HCT116 (cell line): Measurements from ENCODE around the gene EEF1A2. TPM values are rescaled to one million over a fixed set of nuclear protein-coding genes. Genes with fewer than 3 reads are reported as not detected.
A peak's percentile ranks its signal among the peaks of the same experiment; 100 is the strongest.

Source experiments
- ATAC-seq: fragments of 200-7000 bp; cut with Tn5 transposase; 2 replicates; pipeline ENCODE4 v1.9.1; 2020; ENCODE audit warnings: mild to moderate bottlenecking, moderate library complexity
- BruUV-seq: library from RNA; stranded (reverse); fragments of 400-500 nt; replicated peaks from 2 replicates; lab custom pipeline; 2021; lab: Mats Ljungman, UMichigan
- CTCF ChIA-PET: fragments of 300-600 bp; sonication (Branson Sonifier 250); formaldehyde crosslinking; loops from one replicate; lab custom pipeline; 2021; ENCODE audit warnings: antibody characterized with exemption; lab: Charles Lee
- POLR2A ChIA-PET: fragments of 300-600, 350-600 bp; sonication (Branson Sonifier 250); formaldehyde crosslinking; loops from one replicate; lab custom pipeline; 2021; ENCODE audit warnings: antibody characterized with exemption; lab: Charles Lee
- RAD21 ChIA-PET, 2 experiments: fragments of 300-600 bp; sonication (Branson Sonifier 250); formaldehyde crosslinking; loops; one replicate each; lab custom pipeline; 2023; ENCODE audit warnings: low total read pairs in 2 of 2; ENCODE audit not compliant: uncharacterized antibody in 2 of 2, unreplicated experiment in 2 of 2, low non-redundant PET in 1 of 2; lab: Charles Lee
- DNase-seq: peaks from one replicate; pipeline ENCODE4 v3.0.0-alpha.2; 2010; ENCODE audit warnings: low read depth, low spot score
- H2AFZ ChIP-seq: fragments of 200-600 bp; shearing (Covaris generic), sonication (generic); 2 replicates; pipeline ENCODE4 v1.6.1; 2017; ENCODE audit warnings: low read depth, mixed run types, mixed read lengths, antibody characterized with exemption, low read length; ENCODE audit not compliant: poor library complexity, severe bottlenecking
- H3K27ac ChIP-seq: 2 replicates; pipeline ENCODE4 v1.5.1; 2012; ENCODE audit warnings: low read depth, low read length
- H3K27me3 ChIP-seq: fragments of 200-600 bp; sonication (generic); 2 replicates; pipeline ENCODE4 v1.6.1; 2016; ENCODE audit warnings: mixed run types, low read length, mixed read lengths; ENCODE audit not compliant: insufficient read depth
- H3K36me3 ChIP-seq, 2 experiments: fragments of 200-500 bp in 1 of 2; fragments of 200-600 bp in 1 of 2; sonication (Bioruptor generic) in 1 of 2; sonication (generic) in 1 of 2; 2 replicates each; pipeline versions ENCODE4 v1.5.1 to v1.6.1; 2014 to 2016; ENCODE audit warnings: low read length in 2 of 2, inconsistent platforms in 1 of 2, mixed read lengths in 1 of 2, mixed run types in 1 of 2; ENCODE audit not compliant: insufficient read depth in 2 of 2, control insufficient read depth in 1 of 2
- H3K4me1 ChIP-seq, 2 experiments: fragments of 200-600 bp in 1 of 2; sonication (generic) in 1 of 2; 2 replicates each; pipeline versions ENCODE4 v1.5.1 to v1.6.1; 2012 to 2017; ENCODE audit warnings: low read length in 2 of 2, inconsistent platforms in 1 of 2, mild to moderate bottlenecking in 1 of 2, mixed read lengths in 1 of 2, mixed run types in 1 of 2, moderate library complexity in 1 of 2; ENCODE audit not compliant: insufficient read depth in 2 of 2, control insufficient read depth in 1 of 2
- H3K4me2 ChIP-seq: fragments of 200-600 bp; sonication (generic); 2 replicates; pipeline ENCODE4 v1.6.1; 2017; ENCODE audit warnings: mixed run types, low read length, mixed read lengths
- H3K4me3 ChIP-seq, 2 experiments: fragments of 200-600 bp in 1 of 2; sonication (generic) in 1 of 2; replicated peaks in 1 of 2; 2 replicates each; pipeline ENCODE4 v1.5.1; 2011 to 2016; ENCODE audit warnings: low read length in 2 of 2, control low read depth in 1 of 2, low read depth in 1 of 2, mild to moderate bottlenecking in 1 of 2, mixed read lengths in 1 of 2, mixed run types in 1 of 2
- H3K79me2 ChIP-seq: fragments of 200-600 bp; sonication (generic); 2 replicates; pipeline ENCODE4 v1.6.1; 2017; ENCODE audit warnings: mild to moderate bottlenecking, mixed run types, low read length, moderate library complexity, mixed read lengths; ENCODE audit not compliant: insufficient read depth
- H3K9ac ChIP-seq: fragments of 200-600 bp; sonication (generic); 2 replicates; pipeline ENCODE4 v1.6.1; 2016; ENCODE audit warnings: low read length, mixed read lengths
- H3K9me2 ChIP-seq: fragments of 200-600 bp; sonication (generic), shearing (Covaris generic); 2 replicates; pipeline ENCODE4 v1.6.1; 2017; ENCODE audit warnings: mixed run types, mild to moderate bottlenecking, moderate library complexity; ENCODE audit not compliant: insufficient read depth
- H3K9me3 ChIP-seq, 2 experiments: fragments of 200-500 bp in 1 of 2; fragments of 200-600 bp in 1 of 2; sonication (Bioruptor generic) in 1 of 2; sonication (generic) in 1 of 2; 2 replicates each; pipeline ENCODE4 v1.6.1; 2014 to 2017; ENCODE audit warnings: low read length in 2 of 2, mixed read lengths in 2 of 2, inconsistent platforms in 1 of 2, low read depth in 1 of 2, mild to moderate bottlenecking in 1 of 2, mixed run types in 1 of 2, moderate library complexity in 1 of 2; ENCODE audit not compliant: control insufficient read depth in 1 of 2, insufficient read depth in 1 of 2
- H4K20me1 ChIP-seq: fragments of 200-600 bp; sonication (generic), shearing (Covaris generic); 2 replicates; pipeline ENCODE4 v1.6.1; 2017; ENCODE audit warnings: mixed run types, mild to moderate bottlenecking, moderate library complexity; ENCODE audit not compliant: insufficient read depth
- CEBPB ChIP-seq: IDR thresholded peaks from 2 replicates; pipeline ENCODE4 v1.6.1; 2012; ENCODE audit warnings: low read depth
- EZH2 ChIP-seq: fragments of 200-600 bp; sonication (generic); IDR thresholded peaks from 2 replicates; pipeline ENCODE4 v1.6.1; 2017; ENCODE audit warnings: antibody characterized with exemption, mixed run types
- POLR2AphosphoS5 ChIP-seq: IDR thresholded peaks from 2 replicates; pipeline ENCODE4 v1.6.1; 2011; ENCODE audit warnings: mild to moderate bottlenecking, low read depth, low read length, moderate library complexity
- RAD21 ChIP-seq: IDR thresholded peaks from 2 replicates; pipeline ENCODE4 v1.6.1; 2012; ENCODE audit warnings: low read depth, mild to moderate bottlenecking
- SIN3A ChIP-seq: IDR thresholded peaks from 2 replicates; pipeline ENCODE4 v1.6.1; 2012; ENCODE audit warnings: low read depth
- SP1 ChIP-seq: IDR thresholded peaks from 2 replicates; pipeline ENCODE4 v1.6.1; 2012; ENCODE audit warnings: low read depth
- intact Hi-C: fragments of 100-400 bp; cut with micrococcal nuclease; formaldehyde crosslinking; loops from 2 replicates; pipeline ENCODE4 v1.10.0; 2022
- total RNA-seq: library from RNA; stranded (reverse); gene quantifications from one replicate; pipeline ENCODE4 v1.2.1, GENCODE V29; 2021; ENCODE audit not compliant: unreplicated experiment
- TF ChIP-seq, protein P1 (sequence below): IDR thresholded peaks from 2 replicates; pipeline ENCODE4 v1.6.1; 2011; ENCODE audit warnings: mild to moderate bottlenecking, low read length, moderate library complexity; ENCODE audit not compliant: insufficient replicate concordance; ENCODE audit errors: extremely low read depth
- TF ChIP-seq, protein P2 (sequence below): IDR thresholded peaks from 2 replicates; pipeline ENCODE4 v1.6.1; 2012
- TF ChIP-seq, protein P3 (sequence below): IDR thresholded peaks from 2 replicates; pipeline ENCODE4 v1.6.1; 2012

The EEF1A2 gene
- total RNA-seq, 1 experiment from 2014 or later, result 454 TPM

DNA sequence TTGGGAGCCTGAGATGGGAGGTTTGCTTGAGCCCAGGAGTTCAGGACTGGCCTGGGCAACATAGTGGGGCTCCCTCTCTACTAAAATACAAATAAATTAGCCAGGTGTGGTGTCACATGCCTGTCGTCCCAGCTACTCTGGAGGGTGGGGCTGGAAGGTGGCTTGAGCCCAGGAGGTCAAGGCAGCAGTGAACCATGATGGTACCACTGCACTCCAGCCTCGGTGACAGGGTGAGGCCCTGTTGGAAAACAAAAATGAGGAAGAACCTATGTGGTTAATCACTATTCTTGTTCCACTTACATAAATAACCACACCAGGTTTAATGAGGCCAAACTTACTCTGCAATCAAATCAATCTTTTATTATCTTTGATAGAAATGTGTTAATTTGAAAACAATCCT is 27.1 kb upstream of the EEF1A2 start:
- RAD21 ChIA-PET, result no interaction called here
- Histone ChIP-seq H3K36me3 (peaks cover 6 to 24% of the 10 kb centered on the region in 2 experiments), H4K20me1 (no peaks in the 10 kb centered on the region), H2AFZ (no peak overlapping the region), H3K9ac (no peak overlapping the region), H3K79me2 (peaks cover 20% of the 10 kb centered on the region), H3K9me3 (peaks cover 5 to 7% of the 10 kb centered on the region in 2 experiments; a peak in 2 of 4 replicates), H3K27me3 (no peaks in the 10 kb centered on the region), H3K9me2 (no peaks in the 10 kb centered on the region), H3K27ac (no peak overlapping the region), H3K4me2 (no peak overlapping the region), H3K4me1 (peaks cover 8 to 33% of the 10 kb centered on the region in 2 experiments; a peak in 3 of 4 replicates), H3K4me3 (no peak overlapping the region)
- CTCF ChIA-PET, result no interaction called here
- DNase-seq (no peak), ATAC-seq (peak; percentile 13)
- TF ChIP-seq CEBPB, result no peak
- TF ChIP-seq EZH2, result no peak
- peak; percentile 51; the same call in 1 of the 2 replicates for TF ChIP-seq POLR2AphosphoS5
- POLR2A ChIA-PET, result interaction anchor here (0.8 kb wide), 1 partner anchor 29 kb away, joined by 3 read pairs; no protein-coding TSS in a partner anchor
- intact Hi-C loops, result no loop called here
- BruUV-seq, result no TSS peak

DNA sequence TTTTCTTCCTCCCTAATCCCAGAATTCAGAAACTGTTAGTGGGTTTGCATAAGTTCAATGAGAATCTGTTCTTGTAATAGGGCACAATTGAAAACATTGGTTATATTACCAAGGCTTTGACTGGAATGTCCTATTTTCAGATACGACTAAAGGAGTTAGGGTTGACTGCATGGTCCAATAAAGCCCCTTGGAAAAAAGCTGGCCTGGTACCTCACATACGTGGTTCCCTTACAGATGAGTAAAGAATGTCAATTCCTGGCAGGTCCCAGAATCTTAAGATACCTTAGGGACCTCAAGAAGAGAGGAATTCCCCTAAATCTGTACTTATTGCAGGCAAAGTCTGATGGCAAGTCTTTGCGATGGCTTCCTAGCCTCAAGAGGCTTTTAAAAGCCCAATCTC is 26.3 kb upstream of the EEF1A2 start:
- RAD21 ChIA-PET, result no interaction called here
- Histone ChIP-seq H3K4me1 (peaks cover 8 to 33% of the 10 kb centered on the region in 2 experiments; a peak in 3 of 4 replicates), H3K27me3 (no peaks in the 10 kb centered on the region), H3K4me2 (no peak overlapping the region), H3K9ac (no peak overlapping the region), H3K79me2 (peaks cover 21% of the 10 kb centered on the region), H3K4me3 (no peak overlapping the region), H3K9me2 (no peaks in the 10 kb centered on the region)
- CTCF ChIA-PET, result no interaction called here
- ATAC-seq, result no peak
- no TSS peak for BruUV-seq
- TF ChIP-seq, protein P1, sequence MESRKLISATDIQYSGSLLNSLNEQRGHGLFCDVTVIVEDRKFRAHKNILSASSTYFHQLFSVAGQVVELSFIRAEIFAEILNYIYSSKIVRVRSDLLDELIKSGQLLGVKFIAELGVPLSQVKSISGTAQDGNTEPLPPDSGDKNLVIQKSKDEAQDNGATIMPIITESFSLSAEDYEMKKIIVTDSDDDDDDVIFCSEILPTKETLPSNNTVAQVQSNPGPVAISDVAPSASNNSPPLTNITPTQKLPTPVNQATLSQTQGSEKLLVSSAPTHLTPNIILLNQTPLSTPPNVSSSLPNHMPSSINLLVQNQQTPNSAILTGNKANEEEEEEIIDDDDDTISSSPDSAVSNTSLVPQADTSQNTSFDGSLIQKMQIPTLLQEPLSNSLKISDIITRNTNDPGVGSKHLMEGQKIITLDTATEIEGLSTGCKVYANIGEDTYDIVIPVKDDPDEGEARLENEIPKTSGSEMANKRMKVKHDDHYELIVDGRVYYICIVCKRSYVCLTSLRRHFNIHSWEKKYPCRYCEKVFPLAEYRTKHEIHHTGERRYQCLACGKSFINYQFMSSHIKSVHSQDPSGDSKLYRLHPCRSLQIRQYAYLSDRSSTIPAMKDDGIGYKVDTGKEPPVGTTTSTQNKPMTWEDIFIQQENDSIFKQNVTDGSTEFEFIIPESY, result no peak
- TF ChIP-seq, protein P2, sequence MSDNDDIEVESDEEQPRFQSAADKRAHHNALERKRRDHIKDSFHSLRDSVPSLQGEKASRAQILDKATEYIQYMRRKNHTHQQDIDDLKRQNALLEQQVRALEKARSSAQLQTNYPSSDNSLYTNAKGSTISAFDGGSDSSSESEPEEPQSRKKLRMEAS, result no peak
- TF ChIP-seq, protein P3, sequence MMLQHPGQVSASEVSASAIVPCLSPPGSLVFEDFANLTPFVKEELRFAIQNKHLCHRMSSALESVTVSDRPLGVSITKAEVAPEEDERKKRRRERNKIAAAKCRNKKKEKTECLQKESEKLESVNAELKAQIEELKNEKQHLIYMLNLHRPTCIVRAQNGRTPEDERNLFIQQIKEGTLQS, result no peak
- no peak for TF ChIP-seq SP1
- TF ChIP-seq SIN3A, result 0 out of 2 replicates have a peak, but pooled peaks have one; percentile 19
- no peak for TF ChIP-seq RAD21
- TF ChIP-seq, all 23 proteins: peak for 1
- Histone ChIP-seq H2AFZ (no peak overlapping the region), H4K20me1 (no peaks in the 10 kb centered on the region), H3K36me3 (peaks cover 6 to 24% of the 10 kb centered on the region in 2 experiments), H3K9me3 (peaks cover 5 to 7% of the 10 kb centered on the region in 2 experiments; a peak in 2 of 4 replicates), H3K27ac (no peak overlapping the region)
- POLR2A ChIA-PET, result interaction anchor here (0.8 kb wide), 1 partner anchor 28 kb away, joined by 3 read pairs; no protein-coding TSS in a partner anchor
- intact Hi-C loops, result no loop called here
- DNase-seq, result no peak
